SW480 (cell line): ENCODE results near the gene SARNP.
A peak's percentile ranks its signal among the peaks of the same experiment; 100 is the strongest.

Experiments
- DNase-seq: peaks from one replicate; pipeline ENCODE4 v3.0.0-alpha.2; 2016; ENCODE audit warnings: low spot score

The SARNP gene

GRCh38 chr12:55742719-55743405, 74.7 kb downstream of the SARNP start, which contains the start of gene GDF11:
GDF11 (plus strand) TSS chr12:55743122; CDS start chr12:55743317, 195 bp downstream.
- DNase-seq = peak; percentile 64

GRCh38 chr12:55741931-55742680, 75.4 kb downstream of the SARNP start:
- no peak for DNase-seq

- DNase-seq = no peak
Measured at GRCh38 chr12:55739025-55739378, 78.5 kb downstream of the SARNP start.

- DNase-seq = peak; percentile 77
Measured at GRCh38 chr12:55738123-55739024, 79.2 kb downstream of the SARNP start.

- DNase-seq = no peak
Measured at GRCh38 chr12:55737581-55738122, 79.9 kb downstream of the SARNP start.

GRCh38 chr12:55736780-55737580, 80.5 kb downstream of the SARNP start:
- peak; percentile 91 for DNase-seq

GRCh38 chr12:55736076-55736475, 81.4 kb downstream of the SARNP start:
- DNase-seq = no peak

GRCh38 chr12:55734595-55734994, 82.9 kb downstream of the SARNP start:
- DNase-seq = no peak

GRCh38 chr12:55733858-55734257, 83.7 kb downstream of the SARNP start:
- no peak for DNase-seq

GRCh38 chr12:55733021-55733555, 84.4 kb downstream of the SARNP start:
- no peak for DNase-seq

GRCh38 chr12:55732288-55732687, 85.2 kb downstream of the SARNP start:
- no peak for DNase-seq

- peak; percentile 65 for DNase-seq
Measured at GRCh38 chr12:55729819-55730818, 87.4 kb downstream of the SARNP start.

GRCh38 chr12:55728939-55729818, 88.3 kb downstream of the SARNP start, which contains the start of gene CD63:
CD63 (minus strand) TSS chr12:55729009; CDS start chr12:55728341, 668 bp downstream.
- peak; percentile 87 for DNase-seq

GRCh38 chr12:55728186-55728938, 89.2 kb downstream of the SARNP start:
- peak; percentile 62 for DNase-seq

GRCh38 chr12:55727643-55728185, 89.8 kb downstream of the SARNP start:
- no peak for DNase-seq

GRCh38 chr12:55726971-55727370, 90.6 kb downstream of the SARNP start:
- DNase-seq = no peak

GRCh38 chr12:55725556-55725955, 92.0 kb downstream of the SARNP start:
- no peak for DNase-seq

- DNase-seq = no peak
Measured at GRCh38 chr12:55724940-55725309, 92.6 kb downstream of the SARNP start.
